D341Med (cell line): ENCODE results near the gene TP53AIP1.
"Not testable (repeated sequence)": the region's sequence is repeated elsewhere in the genome, so short reads cannot be mapped to it uniquely, and the experiment has no call there.

ENCODE experiments used
- DNase-seq: peaks from one replicate; pipeline ENCODE4 v3.0.0; 2012; ENCODE audit warnings: low spot score

The TP53AIP1 gene

GRCh38 chr11:128926000-128926399, 16.7 kb downstream of the TP53AIP1 start:
- DNase-seq = no peak

GRCh38 chr11:128925250-128925600, 17.4 kb downstream of the TP53AIP1 start:
- no peak for DNase-seq

- no peak for DNase-seq
Observed at GRCh38 chr11:128924510-128925249, 18.0 kb downstream of the TP53AIP1 start.

DNA sequence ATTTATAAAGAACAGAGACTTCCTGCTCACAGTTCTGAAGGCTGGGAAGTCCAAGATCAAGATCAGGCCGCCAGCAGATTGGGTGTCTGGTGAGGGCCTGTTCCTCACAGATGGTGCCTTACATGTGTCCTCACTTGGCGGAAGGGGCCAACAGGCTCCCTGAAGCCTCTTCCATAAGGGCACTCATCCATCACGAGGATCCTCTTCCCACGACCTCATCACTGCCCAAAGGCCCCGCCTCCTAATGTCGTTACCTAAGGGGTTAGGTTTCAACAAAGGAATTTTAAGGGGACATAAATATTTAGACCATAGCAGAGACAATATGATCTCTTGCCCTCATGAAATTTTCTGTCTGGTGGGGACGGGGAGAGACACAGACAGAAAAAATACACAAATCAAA, 18.6 kb downstream of the TP53AIP1 start:
- DNase-seq = no peak

DNA sequence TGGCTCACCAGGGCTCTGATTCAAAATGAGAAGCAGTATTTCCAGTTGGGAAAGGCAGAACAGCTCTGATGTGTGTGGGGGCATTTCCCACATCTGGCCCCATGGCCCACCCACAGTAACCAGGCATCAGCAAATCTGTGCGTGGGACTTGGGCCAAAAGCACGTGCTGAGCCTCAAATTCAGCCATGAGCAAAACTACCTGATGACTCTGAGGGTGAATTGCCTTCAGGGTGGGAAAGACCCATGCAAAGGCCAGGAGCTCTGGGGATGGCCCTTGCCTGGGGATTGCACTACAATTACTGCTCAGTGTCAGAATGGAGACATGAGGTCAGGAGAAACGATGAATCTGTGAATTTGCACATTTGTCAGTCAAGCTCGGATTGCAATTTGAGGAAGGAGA, 20.9 kb downstream of the TP53AIP1 start:
- no peak for DNase-seq

DNA sequence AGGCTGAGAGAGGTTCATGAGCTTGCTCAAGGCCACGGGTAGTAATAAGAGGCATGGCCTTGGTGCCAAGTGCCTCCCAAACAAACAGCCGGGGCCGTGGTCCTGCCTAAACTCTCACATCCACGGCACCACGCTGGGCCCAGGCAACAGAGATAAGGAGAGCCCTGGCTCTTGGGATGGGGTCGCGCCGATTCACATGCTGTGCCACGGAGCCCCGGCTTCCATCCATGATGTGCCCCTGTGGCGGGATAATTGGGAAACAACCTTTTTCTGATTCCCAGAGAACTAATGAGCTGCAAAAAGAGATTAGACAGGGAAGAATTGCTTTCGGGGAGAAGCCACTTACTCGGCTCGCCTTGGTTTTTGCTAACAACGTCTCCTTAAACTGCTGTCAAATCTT, 22.0 kb downstream of the TP53AIP1 start:
- DNase-seq = no peak

DNA sequence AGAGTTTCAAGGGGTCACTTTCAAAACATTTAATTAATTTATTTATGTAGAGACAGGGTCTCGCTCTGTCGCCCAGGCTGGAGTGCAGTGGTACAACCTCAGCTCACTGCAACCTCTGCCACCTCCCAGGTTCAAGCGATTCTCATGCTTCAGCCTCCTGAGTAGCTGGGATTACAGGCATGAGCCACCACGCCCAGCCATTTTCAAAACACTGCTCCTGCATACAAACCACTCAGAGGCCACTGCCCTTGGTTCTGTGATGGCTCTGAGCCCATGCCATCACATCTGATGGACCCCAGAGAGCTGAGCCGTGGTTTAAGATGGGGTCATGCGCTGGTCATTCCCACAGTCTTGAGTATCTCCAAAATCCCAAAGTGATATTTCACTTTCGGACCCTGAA, 23.0 kb downstream of the TP53AIP1 start:
- not testable (repeated sequence) for DNase-seq

- no peak for DNase-seq
Observed at GRCh38 chr11:128919216-128919615, 23.5 kb downstream of the TP53AIP1 start.

GRCh38 chr11:128917144-128917724, 25.4 kb downstream of the TP53AIP1 start:
- no peak for DNase-seq

DNA sequence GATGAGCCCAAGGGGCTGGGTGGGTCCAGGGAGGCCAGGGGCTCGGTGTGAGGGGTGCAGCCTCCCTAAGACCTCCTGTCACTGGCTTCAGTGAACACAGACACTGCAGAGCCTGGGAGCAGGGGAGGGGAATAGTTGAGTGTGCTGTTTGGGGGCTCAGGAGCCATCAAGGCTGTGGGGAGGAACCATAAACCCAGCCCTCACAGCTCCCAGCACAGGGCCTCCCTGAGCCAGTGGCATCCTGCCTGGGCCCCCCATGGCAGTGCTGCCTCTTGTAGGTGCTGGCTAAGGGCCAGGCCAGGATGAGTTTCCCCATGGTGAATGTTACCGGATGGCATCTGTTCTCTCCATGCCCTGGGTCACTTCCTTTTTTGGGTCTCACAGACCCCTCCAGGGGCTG, 26.0 kb downstream of the TP53AIP1 start:
- no peak for DNase-seq

DNA sequence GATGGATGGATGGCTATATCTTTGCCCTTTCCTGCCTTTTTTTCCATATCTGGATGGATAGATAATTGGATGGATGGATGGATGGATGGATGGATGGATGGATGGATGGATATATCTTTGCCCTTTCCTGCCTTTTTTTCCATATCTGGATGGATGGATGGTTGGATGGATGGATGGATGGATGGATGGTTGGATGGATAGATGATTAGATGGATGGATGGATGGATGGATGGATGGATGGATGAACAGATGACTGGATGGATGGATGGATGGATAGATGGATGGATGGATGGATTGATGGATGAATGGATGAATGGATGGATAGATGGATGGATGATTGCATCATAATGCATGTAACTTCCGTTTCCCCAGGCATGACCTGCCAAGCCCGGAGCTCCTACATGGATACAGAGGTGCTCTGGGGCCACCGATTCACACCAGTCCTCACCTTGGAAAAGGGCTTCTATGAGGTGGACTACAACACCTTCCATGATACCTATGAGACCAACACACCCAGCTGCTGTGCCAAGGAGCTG, 26.6 kb downstream of the TP53AIP1 start:
- no peak for DNase-seq

DNA sequence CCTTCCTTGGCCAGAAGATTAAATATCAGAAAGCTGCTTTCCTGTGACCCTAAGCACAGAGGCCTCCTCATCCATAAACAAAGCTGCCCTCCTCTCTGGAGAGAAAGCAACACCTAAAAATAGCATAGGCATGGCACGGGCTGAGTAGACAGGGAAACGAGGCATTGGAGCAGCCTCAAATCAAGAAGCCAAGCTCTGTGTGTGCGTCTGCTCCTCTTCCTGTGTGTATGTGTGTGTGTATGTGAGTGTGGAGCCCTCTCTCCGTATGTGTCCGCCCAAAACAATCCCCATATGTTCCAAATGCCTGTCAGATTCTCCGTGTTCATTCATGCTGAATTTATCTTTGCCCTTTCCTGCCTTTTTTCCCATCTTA, 27.5 kb downstream of the TP53AIP1 start:
- DNase-seq = no peak

GRCh38 chr11:128914216-128915148, 28.2 kb downstream of the TP53AIP1 start:
- no peak for DNase-seq

GRCh38 chr11:128913806-128914205, 28.9 kb downstream of the TP53AIP1 start:
- no peak for DNase-seq

DNA sequence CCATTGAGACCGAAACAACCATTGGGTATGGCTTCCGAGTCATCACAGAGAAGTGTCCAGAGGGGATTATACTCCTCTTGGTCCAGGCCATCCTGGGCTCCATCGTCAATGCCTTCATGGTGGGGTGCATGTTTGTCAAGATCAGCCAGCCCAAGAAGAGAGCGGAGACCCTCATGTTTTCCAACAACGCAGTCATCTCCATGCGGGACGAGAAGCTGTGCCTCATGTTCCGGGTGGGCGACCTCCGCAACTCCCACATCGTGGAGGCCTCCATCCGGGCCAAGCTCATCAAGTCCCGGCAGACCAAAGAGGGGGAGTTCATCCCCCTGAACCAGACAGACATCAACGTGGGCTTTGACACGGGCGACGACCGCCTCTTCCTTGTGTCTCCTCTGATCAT, 31.0 kb downstream of the TP53AIP1 start:
- no peak for DNase-seq

DNA sequence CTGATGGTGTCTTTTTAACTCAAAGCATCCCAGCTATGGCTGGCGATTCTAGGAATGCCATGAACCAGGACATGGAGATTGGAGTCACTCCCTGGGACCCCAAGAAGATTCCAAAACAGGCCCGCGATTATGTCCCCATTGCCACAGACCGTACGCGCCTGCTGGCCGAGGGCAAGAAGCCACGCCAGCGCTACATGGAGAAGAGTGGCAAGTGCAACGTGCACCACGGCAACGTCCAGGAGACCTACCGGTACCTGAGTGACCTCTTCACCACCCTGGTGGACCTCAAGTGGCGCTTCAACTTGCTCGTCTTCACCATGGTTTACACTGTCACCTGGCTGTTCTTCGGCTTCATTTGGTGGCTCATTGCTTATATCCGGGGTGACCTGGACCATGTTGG, 31.4 kb downstream of the TP53AIP1 start:
- no peak for DNase-seq

DNA sequence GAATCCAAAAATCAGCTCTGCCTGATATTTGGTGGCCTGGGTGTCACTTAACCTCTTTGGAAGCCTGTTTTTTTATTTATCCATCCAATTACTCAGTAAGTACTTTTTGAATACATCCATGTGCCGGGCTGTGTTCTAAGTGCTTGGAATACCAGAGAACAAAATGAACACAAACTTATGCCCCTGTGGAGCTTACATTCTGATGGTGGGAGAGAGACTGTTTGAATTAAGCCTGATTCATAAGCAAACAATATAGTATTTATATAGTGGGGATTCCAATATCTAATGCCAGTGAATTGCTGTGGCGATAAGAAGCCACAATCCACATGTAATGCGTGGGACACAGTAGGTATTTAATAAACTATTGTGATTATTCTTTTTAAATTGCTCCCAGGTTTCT, 32.1 kb downstream of the TP53AIP1 start:
- DNase-seq = no peak

DNA sequence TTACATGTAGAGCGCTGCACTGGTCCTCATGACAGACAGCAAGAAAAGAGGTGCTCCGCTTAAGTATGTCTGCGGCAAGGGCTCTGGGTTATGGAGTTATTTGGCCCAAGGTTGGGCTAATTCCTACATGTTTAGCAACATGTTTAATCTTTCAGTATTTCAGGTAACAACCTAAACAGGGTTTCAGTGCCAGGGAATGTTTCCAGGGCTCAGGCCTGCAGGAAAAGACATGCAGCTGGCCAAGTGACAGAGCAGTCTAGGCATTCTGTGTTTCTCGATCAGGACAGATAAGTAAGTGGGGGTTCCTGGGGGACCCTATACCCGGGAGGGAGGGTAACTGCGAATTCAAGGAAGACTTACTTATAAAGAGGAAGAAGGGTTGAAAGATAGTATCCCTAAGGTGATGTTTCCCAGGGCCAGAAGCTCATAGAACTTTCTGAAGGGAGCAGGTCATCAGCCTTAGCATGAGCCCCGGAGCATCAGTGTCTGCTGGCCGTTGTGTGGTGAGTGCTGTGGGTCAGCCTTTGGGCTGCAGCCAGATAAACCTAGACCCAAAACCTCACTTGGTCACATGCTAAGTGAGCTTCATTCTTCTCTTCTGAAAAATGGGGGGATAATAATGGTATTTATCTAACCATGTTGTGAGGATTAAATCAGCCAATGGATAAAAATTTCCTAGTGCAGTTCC, 33.1 kb downstream of the TP53AIP1 start:
- no peak for DNase-seq

GRCh38 chr11:128908391-128909246, 34.1 kb downstream of the TP53AIP1 start:
- no peak for DNase-seq

GRCh38 chr11:128907585-128907984, 35.1 kb downstream of the TP53AIP1 start:
- DNase-seq = no peak
